Natural killer cell treated with Interleukin-12 subunit alpha and Interleukin-12 subunit beta and Interleukin-15 and Interleukin-18, amount 100 ng/mL, for 72 hours (primary cell): Measurements from ENCODE around the gene IL17F. TPM values are rescaled to one million over a fixed set of nuclear protein-coding genes. Genes with fewer than 3 reads are reported as not detected.

ENCODE experiments used
- ATAC-seq, 2 donors: fragments of 150-1000 bp; cut with Tn5 transposase in 1 of 2; sonication (Bioruptor Pico), chemical (Tn5 transposase) in 1 of 2; 2 replicates each; pipeline ENCODE4 v1.10.0; 2021
- DNase-seq: peaks from one replicate; pipeline ENCODE4 v3.0.0; 2022; ENCODE audit warnings: low spot score
- H3K27ac Mint-ChIP-seq, 2 donors: 1 replicate in 1 of 2; 2 replicates in 1 of 2; pipeline ENCODE4 v1.8.0; 2022; ENCODE audit warnings: mixed read lengths in 2 of 2, mild to moderate bottlenecking in 1 of 2, moderate library complexity in 1 of 2
- H3K27me3 Mint-ChIP-seq, 2 donors: 1 replicate in 1 of 2; 2 replicates in 1 of 2; pipeline ENCODE4 v1.8.0; 2022; ENCODE audit warnings: mixed read lengths in 2 of 2
- H3K36me3 Mint-ChIP-seq: one replicate; pipeline ENCODE4 v1.8.0; 2022; ENCODE audit warnings: mixed read lengths
- H3K4me1 Mint-ChIP-seq, 2 donors: 1 replicate in 1 of 2; 2 replicates in 1 of 2; pipeline ENCODE4 v1.8.0; 2022; ENCODE audit warnings: low read depth in 2 of 2, mixed read lengths in 2 of 2, mild to moderate bottlenecking in 1 of 2
- H3K4me3 Mint-ChIP-seq: one replicate; pipeline ENCODE4 v1.8.0; 2022; ENCODE audit warnings: mixed read lengths
- H3K9me3 Mint-ChIP-seq: 2 replicates; pipeline ENCODE4 v1.8.0; 2022; ENCODE audit warnings: mixed read lengths
- total RNA-seq, 2 donors: library from RNA; stranded (reverse); gene quantifications; one replicate each; pipeline ENCODE4 v1.2.3, GENCODE V29; 2022

The IL17F gene
- total RNA-seq, 2 donors from 2014 or later, result 56.3 to 241 TPM

GRCh38 chr6:52231406-52232127 lies 12.7 kb downstream of the IL17F start:
- H3K36me3 Mint-ChIP-seq, result no peaks in the 10 kb centered on the region
- no peaks in the 10 kb centered on the region for H3K9me3 Mint-ChIP-seq
- DNase-seq, result peak; percentile 63
- peaks cover 51 to 54% of the 10 kb centered on the region in 2 donors for H3K27me3 Mint-ChIP-seq
- peak overlapping the region in 1 of 2 donors; percentile 53 for H3K27ac Mint-ChIP-seq
- peak; percentile 79 to 86 for ATAC-seq
- no peak overlapping the region for H3K4me3 Mint-ChIP-seq
- H3K4me1 Mint-ChIP-seq, result peaks cover 32 to 42% of the 10 kb centered on the region in 2 donors

- Mint-ChIP-seq H3K36me3 (no peaks in the 10 kb centered on the region), H3K27ac (peak overlapping the region in 1 of 2 donors; percentile 29), H3K27me3 (peaks cover 44 to 50% of the 10 kb centered on the region in 2 donors), H3K4me1 (peaks cover 32 to 42% of the 10 kb centered on the region in 2 donors), H3K4me3 (peak overlapping the region; percentile 40), H3K9me3 (no peaks in the 10 kb centered on the region)
- no peak for DNase-seq
- ATAC-seq, result no peak
Observed at GRCh38 chr6:52230685-52231084, 13.6 kb downstream of the IL17F start.

GRCh38 chr6:52227495-52227894 lies 16.8 kb downstream of the IL17F start:
- peak; percentile 94 to 95 for ATAC-seq
- Mint-ChIP-seq H3K36me3 (peaks cover 5% of the 10 kb centered on the region), H3K9me3 (no peaks in the 10 kb centered on the region), H3K27ac (peak overlapping the region; percentile 1 to 21), H3K27me3 (peaks cover 49 to 56% of the 10 kb centered on the region in 2 donors), H3K4me3 (peak overlapping the region; percentile 54), H3K4me1 (peaks cover 34 to 48% of the 10 kb centered on the region in 2 donors)
- DNase-seq, result peak; percentile 86

GRCh38 chr6:52221302-52221701 lies 23.0 kb downstream of the IL17F start:
- ATAC-seq (peak; percentile 71 to 91), DNase-seq (no peak)
- Mint-ChIP-seq H3K9me3 (no peaks in the 10 kb centered on the region), H3K27me3 (peaks cover 44 to 59% of the 10 kb centered on the region in 2 donors), H3K4me1 (peaks cover 9 to 15% of the 10 kb centered on the region in 2 donors), H3K4me3 (peak overlapping the region; percentile 48), H3K36me3 (peaks cover 5% of the 10 kb centered on the region), H3K27ac (peak overlapping the region in 1 of 2 donors; percentile 13)

GRCh38 chr6:52217761-52218160 lies 26.5 kb downstream of the IL17F start:
- no peak overlapping the region for H3K4me3 Mint-ChIP-seq
- no peaks in the 10 kb centered on the region for H3K36me3 Mint-ChIP-seq
- DNase-seq (no peak), ATAC-seq (no peak)
- peaks cover 9 to 10% of the 10 kb centered on the region in 2 donors for H3K4me1 Mint-ChIP-seq
- H3K27ac Mint-ChIP-seq, result no peak overlapping the region
- no peaks in the 10 kb centered on the region for H3K9me3 Mint-ChIP-seq
- H3K27me3 Mint-ChIP-seq, result peaks cover 22 to 33% of the 10 kb centered on the region in 2 donors

DNA sequence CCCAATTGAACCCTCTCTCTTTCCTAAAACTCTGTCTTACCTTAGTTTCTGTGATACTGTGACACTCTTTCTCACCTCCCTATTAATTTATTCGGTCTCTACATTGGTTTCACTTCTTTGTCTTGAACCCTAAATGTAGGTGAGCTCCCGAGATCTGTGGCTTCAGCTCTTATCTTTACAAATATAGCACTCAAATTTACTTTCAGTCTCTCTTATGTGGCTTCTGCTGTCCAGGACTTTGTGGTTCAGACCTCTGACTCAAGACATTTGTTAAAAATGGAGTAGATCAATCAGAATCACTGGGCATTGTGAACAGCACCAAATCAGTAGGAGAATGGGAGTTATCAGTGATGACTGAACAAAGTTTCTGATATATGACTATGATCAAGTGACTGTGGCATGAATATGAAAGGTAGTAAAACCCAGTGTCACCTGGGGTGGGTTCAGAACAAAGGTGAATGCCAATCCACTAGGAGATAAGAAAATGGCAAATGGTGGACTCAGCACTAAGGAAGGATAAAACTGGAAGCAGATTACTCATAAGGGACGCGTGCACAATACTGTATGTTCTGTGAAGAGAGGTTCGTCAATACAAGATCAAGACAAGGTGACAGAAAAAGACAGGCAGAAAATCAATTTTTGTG lies 27.2 kb downstream of the IL17F start:
- Mint-ChIP-seq H3K36me3 (no peaks in the 10 kb centered on the region), H3K9me3 (no peaks in the 10 kb centered on the region), H3K27ac (no peak overlapping the region), H3K4me1 (peaks cover 7 to 9% of the 10 kb centered on the region in 2 donors), H3K27me3 (peaks cover 25 to 34% of the 10 kb centered on the region in 2 donors), H3K4me3 (no peak overlapping the region)
- ATAC-seq, result no peak
- DNase-seq, result no peak

- no peaks in the 10 kb centered on the region for H3K36me3 Mint-ChIP-seq
- peaks cover 27 to 29% of the 10 kb centered on the region in 2 donors for H3K27me3 Mint-ChIP-seq
- H3K27ac Mint-ChIP-seq, result no peak overlapping the region
- no peaks in the 10 kb centered on the region for H3K4me1 Mint-ChIP-seq
- H3K4me3 Mint-ChIP-seq, result no peak overlapping the region
- H3K9me3 Mint-ChIP-seq, result no peaks in the 10 kb centered on the region
- DNase-seq (no peak), ATAC-seq (no peak)
Observed at GRCh38 chr6:52215787-52216186, 28.5 kb downstream of the IL17F start.

DNA sequence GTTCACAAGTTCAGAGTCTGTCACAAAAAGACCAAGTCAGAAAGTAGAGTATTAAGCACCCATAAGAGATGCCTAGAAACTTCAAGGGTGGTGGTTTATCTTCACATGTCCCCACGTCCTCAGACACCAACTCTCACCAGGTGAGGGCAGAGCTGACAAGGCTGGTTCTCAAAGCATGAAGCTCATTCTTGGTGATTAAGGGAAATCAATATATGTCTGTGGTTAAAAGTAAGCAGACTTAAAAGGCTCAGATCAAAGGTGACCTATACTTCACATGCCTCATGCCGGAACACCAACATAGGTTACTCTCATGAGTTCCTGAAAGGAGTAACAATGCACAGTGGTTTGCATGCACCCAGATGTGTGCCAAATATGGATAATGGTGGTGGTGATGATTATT lies 31.2 kb downstream of the IL17F start:
- no peaks in the 10 kb centered on the region for H3K36me3 Mint-ChIP-seq
- H3K4me1 Mint-ChIP-seq, result no peaks in the 10 kb centered on the region
- H3K27ac Mint-ChIP-seq, result no peak overlapping the region
- H3K9me3 Mint-ChIP-seq, result no peaks in the 10 kb centered on the region
- no peak for ATAC-seq
- no peak overlapping the region for H3K4me3 Mint-ChIP-seq
- H3K27me3 Mint-ChIP-seq, result peaks cover 16 to 30% of the 10 kb centered on the region in 2 donors
- no peak for DNase-seq

- Mint-ChIP-seq H3K27me3 (peaks cover 22 to 33% of the 10 kb centered on the region in 2 donors), H3K9me3 (no peaks in the 10 kb centered on the region), H3K36me3 (no peaks in the 10 kb centered on the region), H3K4me3 (peak overlapping the region; percentile 6), H3K4me1 (no peaks in the 10 kb centered on the region), H3K27ac (peak overlapping the region in 1 of 2 donors; percentile 22)
- ATAC-seq (peak in 1 of 2 donors; percentile 47), DNase-seq (no peak)
Observed at GRCh38 chr6:52210227-52210626, 34.1 kb downstream of the IL17F start.

DNA sequence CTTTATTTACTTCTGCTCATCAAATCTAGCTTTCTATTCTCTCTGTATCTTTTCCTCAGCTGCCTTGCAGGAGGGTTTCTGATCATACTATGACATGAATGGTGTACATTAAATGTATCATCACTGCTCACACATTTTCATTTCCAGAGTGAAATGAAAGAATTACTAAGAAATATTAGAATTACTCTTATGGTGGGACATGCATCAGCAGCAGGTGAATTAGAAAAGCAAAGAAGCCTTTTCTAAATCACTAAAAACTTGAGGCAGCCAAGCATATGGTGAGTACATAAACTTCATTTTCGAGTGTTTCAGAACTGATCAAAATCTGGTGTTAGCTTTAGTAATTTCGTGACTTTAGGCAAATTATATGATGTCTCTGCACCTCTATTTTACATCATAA lies 34.5 kb downstream of the IL17F start:
- ATAC-seq, result peak in 1 of 2 donors; percentile 79
- H3K27me3 Mint-ChIP-seq, result peaks cover 22 to 33% of the 10 kb centered on the region in 2 donors

GRCh38 chr6:52208612-52209011 lies 35.7 kb downstream of the IL17F start:
- DNase-seq (no peak), ATAC-seq (no peak)
- peaks cover 24 to 33% of the 10 kb centered on the region in 2 donors for H3K27me3 Mint-ChIP-seq
- no peak overlapping the region for H3K27ac Mint-ChIP-seq
- no peaks in the 10 kb centered on the region for H3K36me3 Mint-ChIP-seq
- H3K4me3 Mint-ChIP-seq, result no peak overlapping the region
- no peaks in the 10 kb centered on the region for H3K9me3 Mint-ChIP-seq
- H3K4me1 Mint-ChIP-seq, result no peaks in the 10 kb centered on the region

More for the DNA sequence above, 34.5 kb downstream of the IL17F start:
- Mint-ChIP-seq H3K9me3 (no peaks in the 10 kb centered on the region), H3K27ac (peak overlapping the region in 1 of 2 donors; percentile 22), H3K36me3 (no peaks in the 10 kb centered on the region), H3K4me1 (no peaks in the 10 kb centered on the region), H3K4me3 (peak overlapping the region; percentile 6)
- DNase-seq, result no peak

DNA sequence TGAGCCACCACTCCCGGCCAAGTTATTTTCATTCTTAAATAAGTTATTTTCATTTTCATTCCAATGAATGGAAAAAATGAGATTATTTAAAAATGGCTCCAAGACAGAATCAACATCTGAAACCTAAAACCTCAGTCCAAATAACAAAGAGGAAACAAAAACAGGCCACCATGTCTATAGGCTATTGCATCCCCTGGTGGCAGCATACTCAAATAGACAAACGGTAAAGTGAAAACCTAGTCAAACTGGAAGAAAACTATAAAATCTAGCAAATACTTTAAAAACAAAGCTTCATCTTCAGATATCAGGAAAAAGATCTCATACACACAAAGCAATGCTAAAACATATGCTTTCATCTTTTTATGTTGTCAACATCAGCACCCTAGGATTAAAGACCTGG lies 37.2 kb downstream of the IL17F start:
- H3K9me3 Mint-ChIP-seq, result no peaks in the 10 kb centered on the region
- H3K36me3 Mint-ChIP-seq, result no peaks in the 10 kb centered on the region
- no peak overlapping the region for H3K4me3 Mint-ChIP-seq
- no peaks in the 10 kb centered on the region for H3K4me1 Mint-ChIP-seq
- no peak overlapping the region for H3K27ac Mint-ChIP-seq
- peaks cover 27 to 34% of the 10 kb centered on the region in 2 donors for H3K27me3 Mint-ChIP-seq
- no peak for DNase-seq
- ATAC-seq, result no peak

GRCh38 chr6:52201493-52201892 lies 42.8 kb downstream of the IL17F start:
- no peak overlapping the region for H3K27ac Mint-ChIP-seq
- ATAC-seq, result no peak

GRCh38 chr6:52201046-52201445 lies 43.3 kb downstream of the IL17F start:
- Mint-ChIP-seq H3K9me3 (peaks cover 15% of the 10 kb centered on the region), H3K27ac (no peak overlapping the region), H3K4me1 (no peaks in the 10 kb centered on the region), H3K4me3 (no peak overlapping the region), H3K27me3 (peaks cover 33 to 51% of the 10 kb centered on the region in 2 donors), H3K36me3 (peaks cover 11% of the 10 kb centered on the region)
- DNase-seq (no peak), ATAC-seq (no peak)

More at GRCh38 chr6:52201493-52201892, 42.8 kb downstream of the IL17F start:
- H3K9me3 Mint-ChIP-seq, result peaks cover 15% of the 10 kb centered on the region
- H3K36me3 Mint-ChIP-seq, result peaks cover 11% of the 10 kb centered on the region
- H3K4me3 Mint-ChIP-seq, result no peak overlapping the region
- peaks cover 33 to 51% of the 10 kb centered on the region in 2 donors for H3K27me3 Mint-ChIP-seq
- no peaks in the 10 kb centered on the region for H3K4me1 Mint-ChIP-seq
- no peak for DNase-seq
